ENCODE results near the gene CCSER2. TPM values are rescaled to one million over a fixed set of nuclear protein-coding genes. Genes with fewer than 3 reads are reported as not detected.

The CCSER2 gene
- total and polyA plus RNA-seq, 2 experiments from 2014 or later, result 30.6 to 76.8 TPM

GRCh38 chr10:84360637-84361365 is 32.4 kb downstream of the CCSER2 start:
- DNase-seq, result peak; percentile 52
- H3K4me3 ChIP-seq, result peak overlapping the region; percentile 71
- no peaks in the 10 kb centered on the region for H3K9me2 ChIP-seq (ENCODE audit: insufficient read depth)
- no peaks in the 10 kb centered on the region for H3K36me3 ChIP-seq (ENCODE audit: low read depth)
- peak overlapping the region; percentile 87 for H3K4me2 ChIP-seq (ENCODE audit: unreplicated experiment)
- 22 to 26% methylated on average over 6 of the region's 6 CpGs for WGBS, 2 experiments (ENCODE audit: low coverage in 1 of 2, low lambda C conversion rate in 2 of 2, missing lambda C conversion rate in 2 of 2)
- H4K20me1 ChIP-seq (ENCODE audit: insufficient read depth), result no peaks in the 10 kb centered on the region
- H3K27me3 ChIP-seq (replicated peaks; ENCODE audit: insufficient read depth), result no peaks in the 10 kb centered on the region
- no peaks in the 10 kb centered on the region for H3K9me3 ChIP-seq (ENCODE audit: low read depth)
- H3K27ac ChIP-seq, result peak overlapping the region; percentile 36
- peaks cover 9% of the 10 kb centered on the region; the same call in 1 of the 2 replicates for H3F3A ChIP-seq (ENCODE audit: insufficient read depth)
- H3K79me2 ChIP-seq (ENCODE audit: insufficient read depth), result peaks cover 98% of the 10 kb centered on the region
- peak overlapping the region; percentile 64 for H3K9ac ChIP-seq
- TF ChIP-seq EZH2phosphoT487 (IDR thresholded peaks at IDR 0.05; ENCODE audit: insufficient read depth, low read depth) (no peak), EZH2 (IDR thresholded peaks at IDR 0.05; ENCODE audit: insufficient read depth, poor library complexity, severe bottlenecking) (no peak)
- H3K4me1 ChIP-seq (ENCODE audit: insufficient read depth), result peaks cover 30% of the 10 kb centered on the region
- in situ Hi-C loops (cut with MboI), result no loop called here
- H2AFZ ChIP-seq, result peak overlapping the region; percentile 66

GRCh38 chr10:84365335-84365881 is 37.0 kb downstream of the CCSER2 start:
- Histone ChIP-seq H4K20me1 (ENCODE audit: insufficient read depth) (peaks cover 15% of the 10 kb centered on the region; the same call in 1 of the 2 replicates), H3K9me3 (ENCODE audit: low read depth) (no peaks in the 10 kb centered on the region), H2AFZ (no peak overlapping the region), H3K4me3 (no peak overlapping the region), H3K4me2 (ENCODE audit: unreplicated experiment) (no peak overlapping the region), H3K27ac (no peak overlapping the region), H3F3A (ENCODE audit: insufficient read depth) (0 out of 2 replicates have a peak, but pooled peaks cover 5% of the 10 kb centered on the region), H3K36me3 (ENCODE audit: low read depth) (no peaks in the 10 kb centered on the region), H3K79me2 (ENCODE audit: insufficient read depth) (peaks cover 99% of the 10 kb centered on the region), H3K9ac (no peak overlapping the region), H3K4me1 (ENCODE audit: insufficient read depth) (peaks cover 17% of the 10 kb centered on the region), H3K9me2 (ENCODE audit: insufficient read depth) (no peaks in the 10 kb centered on the region), H3K27me3 (replicated peaks; ENCODE audit: insufficient read depth) (no peaks in the 10 kb centered on the region)
- TF ChIP-seq EZH2 (IDR thresholded peaks at IDR 0.05; ENCODE audit: insufficient read depth, poor library complexity, severe bottlenecking) (no peak), EZH2phosphoT487 (IDR thresholded peaks at IDR 0.05; ENCODE audit: insufficient read depth, low read depth) (no peak)
- in situ Hi-C loops (cut with MboI), result no loop called here
- no peak for DNase-seq
- WGBS, 2 experiments (ENCODE audit: low coverage in 1 of 2, low lambda C conversion rate in 2 of 2, missing lambda C conversion rate in 2 of 2), result 86 to 88% methylated on average over 5 of the region's 5 CpGs

- DNase-seq, result no peak
- no peak overlapping the region for H3K9ac ChIP-seq
- H3K9me3 ChIP-seq (ENCODE audit: low read depth), result no peaks in the 10 kb centered on the region
- no peaks in the 10 kb centered on the region for H3K9me2 ChIP-seq (ENCODE audit: insufficient read depth)
- H3K27me3 ChIP-seq (replicated peaks; ENCODE audit: insufficient read depth), result no peaks in the 10 kb centered on the region
- TF ChIP-seq EZH2phosphoT487 (IDR thresholded peaks at IDR 0.05; ENCODE audit: insufficient read depth, low read depth) (no peak), EZH2 (IDR thresholded peaks at IDR 0.05; ENCODE audit: insufficient read depth, poor library complexity, severe bottlenecking) (no peak)
- peaks cover 99% of the 10 kb centered on the region for H3K79me2 ChIP-seq (ENCODE audit: insufficient read depth)
- H3F3A ChIP-seq (ENCODE audit: insufficient read depth), result no peaks in the 10 kb centered on the region
- H3K36me3 ChIP-seq (ENCODE audit: low read depth), result no peaks in the 10 kb centered on the region
- H3K27ac ChIP-seq, result no peak overlapping the region
- H3K4me2 ChIP-seq (ENCODE audit: unreplicated experiment), result no peak overlapping the region
- in situ Hi-C loops (cut with MboI), result no loop called here
- no peak overlapping the region for H3K4me3 ChIP-seq
- WGBS, 2 experiments (ENCODE audit: low coverage in 1 of 2, low lambda C conversion rate in 2 of 2, missing lambda C conversion rate in 2 of 2), result 97 to 99% methylated on average over 4 of the region's 4 CpGs
- H4K20me1 ChIP-seq (ENCODE audit: insufficient read depth), result peaks cover 16% of the 10 kb centered on the region; the same call in 1 of the 2 replicates
- peaks cover 11% of the 10 kb centered on the region for H3K4me1 ChIP-seq (ENCODE audit: insufficient read depth)
- no peak overlapping the region for H2AFZ ChIP-seq
These were observed 37.7 kb downstream of the CCSER2 start for GRCh38 chr10:84366041-84366440.

GRCh38 chr10:84367256-84367655 is 38.9 kb downstream of the CCSER2 start:
- Histone ChIP-seq H3K4me2 (ENCODE audit: unreplicated experiment) (no peak overlapping the region), H3K4me1 (ENCODE audit: insufficient read depth) (no peaks in the 10 kb centered on the region), H3K27me3 (replicated peaks; ENCODE audit: insufficient read depth) (no peaks in the 10 kb centered on the region), H3F3A (ENCODE audit: insufficient read depth) (no peaks in the 10 kb centered on the region), H2AFZ (no peak overlapping the region), H4K20me1 (ENCODE audit: insufficient read depth) (peaks cover 16% of the 10 kb centered on the region; the same call in 1 of the 2 replicates), H3K79me2 (ENCODE audit: insufficient read depth) (peaks cover 98% of the 10 kb centered on the region), H3K9me2 (ENCODE audit: insufficient read depth) (no peaks in the 10 kb centered on the region), H3K36me3 (ENCODE audit: low read depth) (0 out of 2 replicates have a peak, but pooled peaks cover 2% of the 10 kb centered on the region), H3K4me3 (no peak overlapping the region), H3K9me3 (ENCODE audit: low read depth) (no peaks in the 10 kb centered on the region), H3K9ac (no peak overlapping the region), H3K27ac (no peak overlapping the region)
- TF ChIP-seq EZH2 (IDR thresholded peaks at IDR 0.05; ENCODE audit: insufficient read depth, poor library complexity, severe bottlenecking) (no peak), EZH2phosphoT487 (IDR thresholded peaks at IDR 0.05; ENCODE audit: insufficient read depth, low read depth) (no peak)
- in situ Hi-C loops (cut with MboI), result no loop called here
- DNase-seq, result no peak
- 95 to 96% methylated on average over 6 of the region's 6 CpGs for WGBS, 2 experiments (ENCODE audit: low coverage in 1 of 2, low lambda C conversion rate in 2 of 2, missing lambda C conversion rate in 2 of 2)
